Mucosa of rectum (tissue), 2 donors: ENCODE measurements around the gene SPATA13.

Source experiments
- H3K27ac ChIP-seq, 2 donors: one replicate each; pipeline ENCODE4 v1.7.0; 2013; ENCODE audit warnings: inconsistent platforms in 2 of 2, low read depth in 2 of 2, low read length in 2 of 2
- H3K27me3 ChIP-seq, 2 donors: one replicate each; pipeline ENCODE4 v1.7.0; 2013; ENCODE audit warnings: low read length in 2 of 2; ENCODE audit not compliant: control insufficient read depth in 2 of 2, insufficient read depth in 2 of 2
- H3K36me3 ChIP-seq, 2 donors: one replicate each; pipeline ENCODE4 v1.7.0; 2013; ENCODE audit warnings: low read length in 2 of 2; ENCODE audit not compliant: control insufficient read depth in 2 of 2, insufficient read depth in 2 of 2
- H3K4me1 ChIP-seq, 2 donors: one replicate each; pipeline ENCODE4 v1.7.0; 2013; ENCODE audit warnings: low read length in 2 of 2, mild to moderate bottlenecking in 1 of 2; ENCODE audit not compliant: control insufficient read depth in 2 of 2, insufficient read depth in 2 of 2
- H3K4me3 ChIP-seq, 2 donors: one replicate each; pipeline ENCODE4 v1.7.0; 2013; ENCODE audit warnings: low read length in 2 of 2
- H3K9ac ChIP-seq, 2 donors: one replicate each; pipeline ENCODE4 v1.7.0; 2013; ENCODE audit warnings: low read length in 2 of 2, low read depth in 1 of 2, mild to moderate bottlenecking in 1 of 2
- H3K9me3 ChIP-seq, 2 donors: one replicate each; pipeline ENCODE4 v1.7.0; 2013; ENCODE audit warnings: low read length in 2 of 2; ENCODE audit not compliant: control insufficient read depth in 2 of 2
- donor health status: healthy.
- donor health status: Normal muscosa, but diverticular disease.

SPATA13 gene

GRCh38 chr13:24277761-24278160 lies 117.2 kb downstream of the SPATA13 start:
- Histone ChIP-seq H3K4me1 (peaks cover 7 to 9% of the 10 kb centered on the region in 2 donors), H3K27ac (no peak overlapping the region), H3K9me3 (no peaks in the 10 kb centered on the region), H3K27me3 (no peaks in the 10 kb centered on the region), H3K4me3 (no peak overlapping the region), H3K9ac (no peak overlapping the region), H3K36me3 (peaks cover 5 to 7% of the 10 kb centered on the region in 2 donors)

- no peaks in the 10 kb centered on the region for H3K9me3 ChIP-seq
- H3K27ac ChIP-seq = no peak overlapping the region
- peaks cover 10 to 12% of the 10 kb centered on the region in 2 donors for H3K36me3 ChIP-seq
- no peak overlapping the region for H3K9ac ChIP-seq
- H3K4me3 ChIP-seq = no peak overlapping the region
- H3K27me3 ChIP-seq = no peaks in the 10 kb centered on the region
- peaks cover 2 to 4% of the 10 kb centered on the region in 2 donors for H3K4me1 ChIP-seq
These were observed 119.0 kb downstream of the SPATA13 start for GRCh38 chr13:24279327-24280110.

- no peaks in the 10 kb centered on the region for H3K9me3 ChIP-seq
- H3K4me3 ChIP-seq = no peak overlapping the region
- no peaks in the 10 kb centered on the region for H3K4me1 ChIP-seq
- no peak overlapping the region for H3K9ac ChIP-seq
- H3K27ac ChIP-seq = no peak overlapping the region
- no peaks in the 10 kb centered on the region for H3K27me3 ChIP-seq
- H3K36me3 ChIP-seq = peaks cover 16 to 17% of the 10 kb centered on the region in 2 donors
These were observed 120.2 kb downstream of the SPATA13 start for GRCh38 chr13:24280720-24281119.

DNA sequence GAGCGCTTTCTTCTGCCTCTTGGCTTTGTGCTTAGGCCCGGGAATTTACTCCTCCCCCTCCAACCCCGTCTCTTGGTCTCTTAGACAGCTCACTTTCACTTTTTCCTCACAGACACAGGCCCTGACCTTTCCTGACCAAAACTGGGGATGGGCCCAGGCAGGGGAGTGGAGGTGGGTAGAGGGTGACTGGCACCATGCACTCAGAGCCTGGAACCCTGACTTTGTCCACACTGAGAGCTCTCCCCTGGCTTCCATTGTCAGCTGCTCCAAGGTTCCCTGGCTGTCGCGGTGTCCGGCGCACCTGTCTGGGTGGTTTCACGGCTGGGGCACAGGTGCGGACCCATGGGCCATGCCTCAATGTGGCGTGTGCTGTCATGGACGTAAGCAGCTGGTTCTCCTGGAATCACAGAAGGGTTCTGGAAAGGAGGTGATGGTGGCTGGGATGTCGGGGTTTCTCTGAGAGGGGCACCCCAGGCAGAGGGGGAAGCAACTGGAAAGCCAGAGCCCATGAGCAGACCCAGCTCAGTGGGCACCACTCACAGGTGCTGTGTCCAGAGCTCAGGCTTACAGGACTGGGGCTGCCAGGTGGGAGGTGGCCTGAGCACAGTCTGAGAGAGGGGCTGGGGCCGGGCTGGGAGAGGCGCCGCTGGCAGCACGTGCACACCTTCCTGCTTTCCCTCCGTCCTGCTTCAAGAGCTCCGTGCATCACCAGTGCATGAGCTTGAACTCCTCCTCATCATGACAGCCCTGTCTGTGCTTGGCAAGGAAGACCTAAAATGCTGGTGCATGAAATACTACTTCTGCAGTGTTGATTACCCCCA lies 120.9 kb downstream of the SPATA13 start:
- Histone ChIP-seq H3K4me3 (no peak overlapping the region), H3K9ac (no peak overlapping the region), H3K9me3 (no peaks in the 10 kb centered on the region), H3K36me3 (peaks cover 22 to 23% of the 10 kb centered on the region in 2 donors), H3K27me3 (no peaks in the 10 kb centered on the region), H3K4me1 (no peaks in the 10 kb centered on the region), H3K27ac (no peak overlapping the region)

DNA sequence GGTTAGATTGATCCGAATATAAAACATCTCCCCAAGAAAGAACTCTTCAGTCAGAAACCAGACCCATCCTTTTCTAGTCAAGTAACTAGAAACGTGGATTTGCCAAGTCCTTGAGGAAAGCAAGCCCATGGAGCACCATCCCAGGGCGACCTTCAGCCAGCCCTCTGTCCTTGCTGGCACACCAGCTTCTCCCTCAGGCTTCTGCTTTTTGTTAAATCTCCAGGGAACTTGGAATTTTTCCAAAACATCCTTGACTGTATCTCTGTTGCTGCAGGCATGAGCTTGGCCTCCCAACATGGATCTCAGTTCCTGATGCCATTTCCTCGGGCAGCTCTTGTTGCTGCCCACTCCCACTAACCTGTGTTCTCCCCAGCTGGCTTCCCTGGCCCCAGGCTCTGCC lies 121.7 kb downstream of the SPATA13 start:
- H3K9me3 ChIP-seq = no peaks in the 10 kb centered on the region
- no peak overlapping the region for H3K27ac ChIP-seq
- H3K9ac ChIP-seq = no peak overlapping the region
- H3K4me3 ChIP-seq = no peak overlapping the region
- H3K4me1 ChIP-seq = no peaks in the 10 kb centered on the region
- H3K36me3 ChIP-seq = peaks cover 28 to 31% of the 10 kb centered on the region in 2 donors
- H3K27me3 ChIP-seq = no peaks in the 10 kb centered on the region

DNA sequence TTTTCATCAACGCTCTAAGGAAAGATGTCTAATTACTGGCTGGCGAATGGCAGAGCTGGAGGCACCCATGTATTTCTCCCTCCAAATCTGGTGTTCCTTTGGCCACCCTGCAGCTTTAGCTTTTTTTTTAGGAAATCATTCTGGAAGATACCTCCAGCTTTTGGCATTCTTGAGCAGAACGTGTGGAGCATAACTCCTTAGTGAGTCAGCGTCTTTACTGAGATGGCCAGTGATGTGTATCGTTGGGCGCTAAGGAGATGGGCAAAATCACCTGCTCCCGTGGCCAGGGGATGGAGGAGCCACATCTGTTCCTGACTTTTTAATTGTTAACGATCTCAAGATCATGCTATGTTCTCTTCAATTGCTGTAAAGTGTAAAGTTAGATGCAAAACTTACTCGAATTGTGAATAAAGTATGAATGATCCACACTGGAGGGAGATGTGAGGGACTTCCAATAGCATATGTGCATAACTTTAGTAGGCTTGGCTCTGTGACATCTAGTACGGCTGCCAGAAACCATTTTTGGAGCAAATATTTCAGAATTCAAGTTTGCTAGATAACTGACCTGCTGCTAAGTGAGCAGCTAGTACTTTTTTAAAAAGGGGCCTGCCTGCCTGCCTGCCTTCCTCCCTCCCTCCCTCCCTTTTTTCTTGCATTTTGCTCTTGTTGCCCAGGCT lies 124.5 kb downstream of the SPATA13 start:
- no peak overlapping the region for H3K4me3 ChIP-seq
- no peaks in the 10 kb centered on the region for H3K9me3 ChIP-seq
- H3K36me3 ChIP-seq = peaks cover 53 to 57% of the 10 kb centered on the region in 2 donors
- H3K9ac ChIP-seq = no peak overlapping the region
- no peaks in the 10 kb centered on the region for H3K27me3 ChIP-seq
- no peak overlapping the region for H3K27ac ChIP-seq
- H3K4me1 ChIP-seq = no peaks in the 10 kb centered on the region

- H3K4me1 ChIP-seq = no peaks in the 10 kb centered on the region
- no peak overlapping the region for H3K4me3 ChIP-seq
- H3K27me3 ChIP-seq = no peaks in the 10 kb centered on the region
- no peaks in the 10 kb centered on the region for H3K9me3 ChIP-seq
- H3K9ac ChIP-seq = no peak overlapping the region
- peaks cover 68% of the 10 kb centered on the region in 2 donors for H3K36me3 ChIP-seq
- H3K27ac ChIP-seq = no peak overlapping the region
These were observed 126.1 kb downstream of the SPATA13 start for GRCh38 chr13:24286624-24287023.

- no peaks in the 10 kb centered on the region for H3K27me3 ChIP-seq
- no peak overlapping the region for H3K27ac ChIP-seq
- H3K4me3 ChIP-seq = no peak overlapping the region
- H3K9me3 ChIP-seq = no peaks in the 10 kb centered on the region
- peaks cover 68 to 72% of the 10 kb centered on the region in 2 donors for H3K36me3 ChIP-seq
- no peaks in the 10 kb centered on the region for H3K4me1 ChIP-seq
- no peak overlapping the region for H3K9ac ChIP-seq
These were observed 127.3 kb downstream of the SPATA13 start for GRCh38 chr13:24287748-24288287.

DNA sequence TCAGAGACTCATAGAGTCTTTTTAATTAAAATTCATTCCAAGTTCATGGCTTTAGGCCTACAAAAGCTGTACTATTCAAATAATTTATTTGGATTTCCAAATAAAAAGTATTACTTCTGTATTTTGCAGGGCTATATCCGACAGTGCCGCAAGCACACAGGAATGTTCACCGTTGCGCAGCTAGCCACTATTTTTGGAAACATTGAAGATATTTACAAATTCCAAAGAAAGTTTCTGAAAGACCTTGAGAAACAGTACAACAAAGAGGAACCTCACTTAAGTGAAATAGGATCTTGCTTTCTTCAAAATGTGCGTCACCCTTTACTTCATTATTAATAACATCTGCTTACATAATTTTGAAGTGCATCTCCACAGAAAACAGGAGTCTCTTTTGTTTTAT lies 128.3 kb downstream of the SPATA13 start:
- Histone ChIP-seq H3K4me1 (no peaks in the 10 kb centered on the region), H3K27ac (no peak overlapping the region), H3K36me3 (peaks cover 70 to 76% of the 10 kb centered on the region in 2 donors), H3K27me3 (no peaks in the 10 kb centered on the region), H3K4me3 (no peak overlapping the region), H3K9ac (no peak overlapping the region), H3K9me3 (no peaks in the 10 kb centered on the region)
